ENCODE measurements around the gene ZNF22. TPM values are rescaled to one million over a fixed set of nuclear protein-coding genes. Genes with fewer than 3 reads are reported as not detected.

Gene ZNF22
- polyA plus RNA-seq, 1 donor (not counting 4 experiments of a cell fraction or from before 2014, with no cell fraction given), result 9.4 TPM

- H3K9ac ChIP-seq (ENCODE audit: control insufficient read depth, extremely low read depth, insufficient read depth, low read length), result no peak overlapping the region
Measured at GRCh38 chr10:45052700-45053099, 52.0 kb downstream of the ZNF22 start.

GRCh38 chr10:45053569-45054100 lies 52.9 kb downstream of the ZNF22 start:
- H4K20me1 ChIP-seq (ENCODE audit: control insufficient read depth, extremely low read depth, insufficient read depth, low read length), result no peaks in the 10 kb centered on the region
- H3K9me3 ChIP-seq (ENCODE audit: control insufficient read depth, low read depth, low read length), result no peaks in the 10 kb centered on the region
- TF ChIP-seq EZH2 (IDR thresholded peaks at IDR 0.05; ENCODE audit: low read length) (no peak), CTCF (optimal IDR thresholded peaks at IDR 0.05 in 1 of 3, IDR thresholded peaks at IDR 0.05 in 1 of 3, conservative IDR thresholded peaks at IDR 0.05 in 1 of 3; ENCODE audit: extremely low read depth in 1 of 3, insufficient read depth in 2 of 3, low read length in 3 of 3) (no peak)
- H3K4me1 ChIP-seq (ENCODE audit: control insufficient read depth, extremely low read depth, insufficient read depth, low read length), result peaks cover 5% of the 10 kb centered on the region
- H3K4me3 ChIP-seq (ENCODE audit: control insufficient read depth in 2 of 3, extremely low read depth in 1 of 3, insufficient read depth in 2 of 3, low read depth in 1 of 3, low read length in 3 of 3), result no peak overlapping the region
- no peaks in the 10 kb centered on the region for H3K27me3 ChIP-seq (ENCODE audit: control insufficient read depth, extremely low read depth, insufficient read depth, low read length)
- no peak overlapping the region for H3K4me2 ChIP-seq (ENCODE audit: control insufficient read depth, extremely low read depth, insufficient read depth, low read depth, low read length)
- no peaks in the 10 kb centered on the region for H3K36me3 ChIP-seq (ENCODE audit: control insufficient read depth in 2 of 2, extremely low read depth in 1 of 2, insufficient read depth in 2 of 2, low read length in 2 of 2)
- no peak overlapping the region for H3K9ac ChIP-seq (ENCODE audit: control insufficient read depth, extremely low read depth, insufficient read depth, low read length)
- H3K79me2 ChIP-seq (ENCODE audit: control insufficient read depth, insufficient read depth, low read length), result no peaks in the 10 kb centered on the region
- no peak overlapping the region for H3K27ac ChIP-seq (ENCODE audit: control insufficient read depth, insufficient read depth, low read length)
- no peak overlapping the region for H2AFZ ChIP-seq (ENCODE audit: control insufficient read depth, low read length)
- DNase-seq (ENCODE audit: low read depth, low spot score), result no peak
- H3K9me1 ChIP-seq (ENCODE audit: control insufficient read depth, extremely low read depth, insufficient read depth, low read length), result no peaks in the 10 kb centered on the region
- dilution Hi-C loops (cut with MboI; ENCODE audit: extremely low pct_ligation_motif_present, low sequenced_read_pairs), result no loop called here
- no peak for FAIRE-seq

More at GRCh38 chr10:45052700-45053099, 52.0 kb downstream of the ZNF22 start:
- TF ChIP-seq EZH2 (IDR thresholded peaks at IDR 0.05; ENCODE audit: low read length), result no peak
- no peak for TF ChIP-seq CTCF (optimal IDR thresholded peaks at IDR 0.05 in 1 of 3, IDR thresholded peaks at IDR 0.05 in 1 of 3, conservative IDR thresholded peaks at IDR 0.05 in 1 of 3; ENCODE audit: extremely low read depth in 1 of 3, insufficient read depth in 2 of 3, low read length in 3 of 3)
- no peaks in the 10 kb centered on the region for H3K27me3 ChIP-seq (ENCODE audit: control insufficient read depth, extremely low read depth, insufficient read depth, low read length)
- H2AFZ ChIP-seq (ENCODE audit: control insufficient read depth, low read length), result no peak overlapping the region
- dilution Hi-C loops (cut with MboI; ENCODE audit: extremely low pct_ligation_motif_present, low sequenced_read_pairs), result no loop called here
- H3K9me3 ChIP-seq (ENCODE audit: control insufficient read depth, low read depth, low read length), result no peaks in the 10 kb centered on the region
- H3K27ac ChIP-seq (ENCODE audit: control insufficient read depth, insufficient read depth, low read length), result no peak overlapping the region
- no peaks in the 10 kb centered on the region for H4K20me1 ChIP-seq (ENCODE audit: control insufficient read depth, extremely low read depth, insufficient read depth, low read length)
- no peak for DNase-seq (ENCODE audit: low read depth, low spot score)
- no peak overlapping the region for H3K4me3 ChIP-seq (ENCODE audit: control insufficient read depth in 2 of 3, extremely low read depth in 1 of 3, insufficient read depth in 2 of 3, low read depth in 1 of 3, low read length in 3 of 3)
- no peak overlapping the region for H3K4me2 ChIP-seq (ENCODE audit: control insufficient read depth, extremely low read depth, insufficient read depth, low read depth, low read length)
- H3K36me3 ChIP-seq (ENCODE audit: control insufficient read depth in 2 of 2, extremely low read depth in 1 of 2, insufficient read depth in 2 of 2, low read length in 2 of 2), result no peaks in the 10 kb centered on the region
- no peak for FAIRE-seq
- no peaks in the 10 kb centered on the region for H3K4me1 ChIP-seq (ENCODE audit: control insufficient read depth, extremely low read depth, insufficient read depth, low read length)
- H3K9me1 ChIP-seq (ENCODE audit: control insufficient read depth, extremely low read depth, insufficient read depth, low read length), result no peaks in the 10 kb centered on the region
- H3K79me2 ChIP-seq (ENCODE audit: control insufficient read depth, insufficient read depth, low read length), result no peaks in the 10 kb centered on the region

Other genes starting within 250 kb of the ZNF22 start
- not detected in 3 replicates for gene TMEM72, start 89.6 kb upstream of the ZNF22 start, polyA plus RNA-seq
- 0.20 to 0.54 TPM (median 0.23 TPM) in 3 replicates for gene RASSF4, start 41.1 kb upstream of the ZNF22 start, polyA plus RNA-seq
- 0.90 to 1.2 TPM (median 0.95 TPM) in 3 replicates for gene DEPP1, start 22.1 kb upstream of the ZNF22 start, polyA plus RNA-seq